ENCODE data around the gene ORM2. TPM values are rescaled to one million over a fixed set of nuclear protein-coding genes. Genes with fewer than 3 reads are reported as not detected.

Gene ORM2
- total RNA-seq, 1 experiment from 2014 or later: 1.2 TPM

GRCh38 chr9:114369216-114370130 is 39.8 kb downstream of the ORM2 start:
- Histone ChIP-seq H3K27me3 (ENCODE audit: control insufficient read depth, insufficient read depth, low read length) (no peaks in the 10 kb centered on the region), H3K4me3 (ENCODE audit: insufficient read depth, low read depth, low read length) (no peak overlapping the region), H3K36me3 (replicated peaks; ENCODE audit: control insufficient read depth, insufficient read depth, low read length) (peaks cover 7% of the 10 kb centered on the region)
- DNase-seq: no peak

GRCh38 chr9:114370251-114370967 is 40.7 kb downstream of the ORM2 start:
- H3K4me3 ChIP-seq (ENCODE audit: insufficient read depth, low read depth, low read length): no peak overlapping the region
- H3K27me3 ChIP-seq (ENCODE audit: control insufficient read depth, insufficient read depth, low read length): no peaks in the 10 kb centered on the region
- peaks cover 6% of the 10 kb centered on the region for H3K36me3 ChIP-seq (replicated peaks; ENCODE audit: control insufficient read depth, insufficient read depth, low read length)
- peak; percentile 90 for DNase-seq

GRCh38 chr9:114370968-114371320 is 41.3 kb downstream of the ORM2 start:
- DNase-seq: no peak
- H3K4me3 ChIP-seq (ENCODE audit: insufficient read depth, low read depth, low read length): no peak overlapping the region

GRCh38 chr9:114371343-114371944 is 41.8 kb downstream of the ORM2 start:
- Histone ChIP-seq H3K27me3 (ENCODE audit: control insufficient read depth, insufficient read depth, low read length) (no peaks in the 10 kb centered on the region), H3K36me3 (replicated peaks; ENCODE audit: control insufficient read depth, insufficient read depth, low read length) (peaks cover 6% of the 10 kb centered on the region), H3K4me3 (ENCODE audit: insufficient read depth, low read depth, low read length) (no peak overlapping the region)
- no peak for DNase-seq

More at GRCh38 chr9:114370968-114371320, 41.3 kb downstream of the ORM2 start:
- H3K27me3 ChIP-seq (ENCODE audit: control insufficient read depth, insufficient read depth, low read length): no peaks in the 10 kb centered on the region
- peaks cover 6% of the 10 kb centered on the region for H3K36me3 ChIP-seq (replicated peaks; ENCODE audit: control insufficient read depth, insufficient read depth, low read length)

- H3K36me3 ChIP-seq (replicated peaks; ENCODE audit: control insufficient read depth, insufficient read depth, low read length): peaks cover 4% of the 10 kb centered on the region
- DNase-seq: peak; percentile 65
- no peaks in the 10 kb centered on the region for H3K27me3 ChIP-seq (ENCODE audit: control insufficient read depth, insufficient read depth, low read length)
- no peak overlapping the region for H3K4me3 ChIP-seq (ENCODE audit: insufficient read depth, low read depth, low read length)
Observed at GRCh38 chr9:114371973-114372917, 42.6 kb downstream of the ORM2 start.

GRCh38 chr9:114372921-114373448 is 43.3 kb downstream of the ORM2 start:
- H3K27me3 ChIP-seq (ENCODE audit: control insufficient read depth, insufficient read depth, low read length): no peaks in the 10 kb centered on the region
- DNase-seq: no peak
- peaks cover under 1% of the 10 kb centered on the region for H3K36me3 ChIP-seq (replicated peaks; ENCODE audit: control insufficient read depth, insufficient read depth, low read length)
- H3K4me3 ChIP-seq (ENCODE audit: insufficient read depth, low read depth, low read length): no peak overlapping the region

- H3K27me3 ChIP-seq (ENCODE audit: control insufficient read depth, insufficient read depth, low read length): no peaks in the 10 kb centered on the region
- no peak for DNase-seq
- H3K36me3 ChIP-seq (replicated peaks; ENCODE audit: control insufficient read depth, insufficient read depth, low read length): no peaks in the 10 kb centered on the region; the same call in none of the 2 replicates
- no peak overlapping the region for H3K4me3 ChIP-seq (ENCODE audit: insufficient read depth, low read depth, low read length)
Observed at GRCh38 chr9:114373960-114374730, 44.5 kb downstream of the ORM2 start.

- H3K27me3 ChIP-seq (ENCODE audit: control insufficient read depth, insufficient read depth, low read length): no peaks in the 10 kb centered on the region
- no peak for DNase-seq
- no peaks in the 10 kb centered on the region; the same call in none of the 2 replicates for H3K36me3 ChIP-seq (replicated peaks; ENCODE audit: control insufficient read depth, insufficient read depth, low read length)
- no peak overlapping the region for H3K4me3 ChIP-seq (ENCODE audit: insufficient read depth, low read depth, low read length)
Observed at GRCh38 chr9:114374936-114375335, 45.3 kb downstream of the ORM2 start.

GRCh38 chr9:114375386-114376175 is 45.9 kb downstream of the ORM2 start:
- Histone ChIP-seq H3K36me3 (replicated peaks; ENCODE audit: control insufficient read depth, insufficient read depth, low read length) (no peaks in the 10 kb centered on the region; the same call in none of the 2 replicates), H3K4me3 (ENCODE audit: insufficient read depth, low read depth, low read length) (no peak overlapping the region), H3K27me3 (ENCODE audit: control insufficient read depth, insufficient read depth, low read length) (no peaks in the 10 kb centered on the region)
- DNase-seq: no peak

GRCh38 chr9:114376586-114377445 is 47.1 kb downstream of the ORM2 start:
- no peaks in the 10 kb centered on the region; the same call in none of the 2 replicates for H3K36me3 ChIP-seq (replicated peaks; ENCODE audit: control insufficient read depth, insufficient read depth, low read length)
- H3K4me3 ChIP-seq (ENCODE audit: insufficient read depth, low read depth, low read length): no peak overlapping the region
- no peak for DNase-seq
- H3K27me3 ChIP-seq (ENCODE audit: control insufficient read depth, insufficient read depth, low read length): no peaks in the 10 kb centered on the region

GRCh38 chr9:114378016-114378415 is 48.3 kb downstream of the ORM2 start:
- no peak for DNase-seq
- no peaks in the 10 kb centered on the region; the same call in none of the 2 replicates for H3K36me3 ChIP-seq (replicated peaks; ENCODE audit: control insufficient read depth, insufficient read depth, low read length)
- H3K27me3 ChIP-seq (ENCODE audit: control insufficient read depth, insufficient read depth, low read length): no peaks in the 10 kb centered on the region
- H3K4me3 ChIP-seq (ENCODE audit: insufficient read depth, low read depth, low read length): no peak overlapping the region

GRCh38 chr9:114378883-114379282 is 49.2 kb downstream of the ORM2 start:
- Histone ChIP-seq H3K27me3 (ENCODE audit: control insufficient read depth, insufficient read depth, low read length) (no peaks in the 10 kb centered on the region), H3K36me3 (replicated peaks; ENCODE audit: control insufficient read depth, insufficient read depth, low read length) (no peaks in the 10 kb centered on the region; the same call in none of the 2 replicates), H3K4me3 (ENCODE audit: insufficient read depth, low read depth, low read length) (no peak overlapping the region)
- no peak for DNase-seq
